Hindlimb muscle (tissue), 1 donor: ENCODE measurements around the gene STOX2. TPM values are rescaled to one million over a fixed set of nuclear protein-coding genes. Genes with fewer than 3 reads are reported as not detected.

Source experiments
- DNase-seq: peaks from one replicate; pipeline ENCODE4 v3.0.0-alpha.2; 2013
- polyA plus RNA-seq: library from polyadenylated mRNA; unstranded; fragments of 120-200 nt; gene quantifications from one replicate; pipeline ENCODE4 v1.2.1, GENCODE V29; 2013; ENCODE audit not compliant: insufficient read length

STOX2 gene
- polyA plus RNA-seq, 1 donor, result 5.3 TPM

GRCh38 chr4:183987987-183988392 is 82.9 kb downstream of the STOX2 start:
- peak; percentile 89 for DNase-seq

DNA sequence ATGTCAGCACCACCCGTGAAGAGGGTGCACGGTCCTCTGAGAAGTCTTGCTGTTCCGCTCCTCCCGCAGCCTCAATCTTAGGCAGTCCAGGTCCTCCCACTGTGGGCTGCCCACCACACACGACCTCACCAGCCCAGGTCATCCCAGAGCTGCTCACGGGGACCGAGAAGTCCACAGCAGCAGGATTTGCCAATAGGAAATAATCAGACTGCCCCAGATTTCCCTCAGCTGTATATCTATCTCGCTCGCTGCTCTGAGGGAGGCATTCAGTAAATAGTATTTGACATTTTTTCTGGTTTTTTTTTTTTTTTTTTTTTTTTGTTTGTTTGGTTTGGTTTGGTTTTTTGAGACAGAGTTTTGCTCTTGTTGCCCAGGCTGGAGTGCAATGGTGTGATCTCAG is 83.8 kb downstream of the STOX2 start:
- DNase-seq, result no peak

DNA sequence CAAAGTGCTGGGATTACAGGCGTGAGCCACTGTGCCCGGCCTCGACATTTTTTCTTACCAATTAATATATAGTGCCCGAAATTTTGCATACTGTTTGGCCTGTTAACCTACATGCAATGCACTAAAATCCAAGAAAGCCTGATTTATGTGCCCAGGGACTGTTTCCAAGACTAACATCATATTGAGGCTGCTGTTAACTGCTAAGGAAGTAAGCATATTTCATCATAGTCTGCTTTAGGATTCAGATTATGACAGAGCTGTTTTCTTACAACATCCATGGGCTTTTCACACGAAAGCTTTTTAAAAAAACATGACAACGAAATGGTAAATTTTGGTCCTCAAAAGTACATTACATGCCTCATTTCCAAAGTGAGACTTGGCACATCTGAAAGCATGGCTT is 84.4 kb downstream of the STOX2 start:
- DNase-seq, result no peak

DNA sequence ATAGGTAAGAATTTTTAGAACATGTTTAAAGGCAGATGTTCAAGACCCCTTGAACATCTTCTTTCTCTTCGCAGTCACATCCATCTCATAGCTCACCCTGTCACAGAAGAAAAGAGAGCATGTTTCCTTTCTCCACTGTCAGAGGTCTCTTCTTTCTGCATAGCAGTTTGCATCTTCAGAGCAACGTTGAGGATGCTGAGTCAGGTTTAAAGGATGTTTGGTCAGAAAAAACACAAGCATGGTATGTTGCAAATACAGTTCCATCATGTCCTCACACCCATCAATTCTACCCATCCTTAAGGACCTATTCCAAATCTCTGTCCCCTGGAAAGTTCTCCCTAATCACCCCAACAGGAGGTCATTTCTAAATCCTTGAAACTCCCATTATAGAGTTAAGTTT is 84.8 kb downstream of the STOX2 start:
- no peak for DNase-seq

- no peak for DNase-seq
These were observed 88.6 kb downstream of the STOX2 start for GRCh38 chr4:183993676-183994075.

DNA sequence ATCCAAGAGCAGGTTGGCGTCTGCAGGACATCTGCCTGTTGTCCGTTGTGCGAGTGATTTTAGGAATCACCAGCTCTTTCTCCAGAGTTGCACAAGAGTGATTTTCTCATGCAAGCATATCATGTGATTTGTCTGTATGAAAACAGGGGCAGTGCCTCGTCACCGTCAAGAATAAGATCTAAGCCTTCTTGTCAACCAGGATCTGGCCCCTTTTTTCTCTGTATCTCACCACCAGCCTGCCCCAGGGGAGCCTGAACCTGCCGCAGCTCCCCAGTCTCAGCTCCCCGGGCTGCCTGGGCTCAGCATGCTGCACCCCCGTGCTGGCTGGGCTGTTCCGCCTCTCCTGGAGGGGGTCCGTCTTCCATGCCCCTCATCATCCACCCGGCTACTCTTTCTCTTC is 90.5 kb downstream of the STOX2 start:
- no peak for DNase-seq

DNA sequence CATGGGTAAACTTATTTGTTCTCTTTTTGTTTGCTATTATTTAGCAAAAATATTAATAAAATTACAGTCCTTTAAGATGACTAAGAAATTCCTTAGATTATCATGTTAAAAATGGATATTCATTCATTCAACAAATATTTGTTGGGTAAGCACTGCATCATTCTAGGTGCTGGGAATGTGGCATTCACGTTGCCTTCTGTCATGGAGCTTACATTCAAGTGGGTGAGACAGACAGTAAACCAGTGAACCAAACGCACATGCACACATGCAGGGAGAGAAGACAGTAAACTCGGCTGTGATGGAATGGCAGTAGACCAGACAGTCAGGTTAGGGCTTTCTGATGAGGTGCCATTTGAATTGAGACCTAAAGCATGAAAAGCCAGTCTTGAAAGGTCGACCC is 91.8 kb downstream of the STOX2 start:
- no peak for DNase-seq

DNA sequence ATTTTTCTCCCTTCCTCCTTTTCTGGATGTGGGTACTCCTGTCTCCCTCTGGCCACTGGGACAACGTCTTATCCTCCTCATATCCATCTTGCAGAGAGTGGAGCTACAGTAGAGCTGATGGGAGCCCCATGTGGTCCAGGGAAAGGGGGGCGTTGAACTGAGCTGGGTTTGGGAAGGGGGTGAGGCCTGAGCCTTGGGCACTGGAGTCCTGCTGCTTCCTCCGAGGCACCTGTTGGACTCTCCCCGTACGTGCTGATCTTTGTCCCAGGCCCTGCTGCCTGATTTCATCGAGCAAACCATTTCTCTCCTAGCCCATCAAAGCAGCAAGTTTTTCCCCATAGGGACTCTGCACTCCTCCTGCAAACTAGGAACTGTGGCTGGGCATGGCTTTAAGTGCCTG is 94.3 kb downstream of the STOX2 start:
- no peak for DNase-seq

GRCh38 chr4:184000457-184001396 is 95.6 kb downstream of the STOX2 start:
- DNase-seq, result no peak

- no peak for DNase-seq
These were observed 98.3 kb downstream of the STOX2 start for GRCh38 chr4:184003433-184003832.

DNA sequence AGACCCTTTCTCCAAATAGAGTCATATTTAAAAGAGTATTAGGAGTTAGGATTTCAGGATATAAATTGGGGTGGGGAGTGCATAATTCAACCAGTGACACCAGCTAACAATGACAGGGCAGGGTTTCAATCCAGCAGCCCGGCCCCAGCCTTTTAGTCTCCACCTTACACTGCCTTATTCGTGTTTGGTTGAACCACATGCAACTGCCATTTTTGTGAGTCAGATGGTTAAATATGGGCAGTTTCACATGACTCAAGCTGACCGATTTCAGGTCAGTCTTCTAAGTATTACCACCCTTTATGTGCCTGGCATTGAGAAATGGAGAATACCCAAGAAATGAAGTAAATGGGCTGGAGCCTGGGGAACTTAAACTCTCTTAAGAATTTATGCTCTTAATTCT is 102.8 kb downstream of the STOX2 start:
- no peak for DNase-seq

DNA sequence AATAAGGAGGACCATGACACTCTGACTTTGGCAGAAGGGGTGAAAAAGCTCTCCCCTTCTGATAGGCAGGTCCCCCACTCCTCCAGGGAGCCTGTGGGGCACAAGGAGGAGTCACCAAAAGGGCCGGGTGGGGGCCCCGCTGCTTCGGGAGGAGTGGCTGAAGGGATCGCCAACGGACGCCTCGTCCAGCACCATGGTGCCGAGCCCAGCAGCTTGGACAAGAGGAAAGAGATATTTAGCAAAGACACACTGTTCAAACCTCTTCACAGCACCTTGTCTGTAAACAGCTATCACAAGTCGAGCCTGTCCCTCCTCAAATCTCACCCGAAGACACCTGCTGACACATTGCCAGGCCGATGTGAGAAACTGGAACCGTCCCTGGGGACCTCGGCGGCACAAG is 105.6 kb downstream of the STOX2 start:
- DNase-seq, result no peak

GRCh38 chr4:184011826-184012380 is 106.8 kb downstream of the STOX2 start:
- no peak for DNase-seq

DNA sequence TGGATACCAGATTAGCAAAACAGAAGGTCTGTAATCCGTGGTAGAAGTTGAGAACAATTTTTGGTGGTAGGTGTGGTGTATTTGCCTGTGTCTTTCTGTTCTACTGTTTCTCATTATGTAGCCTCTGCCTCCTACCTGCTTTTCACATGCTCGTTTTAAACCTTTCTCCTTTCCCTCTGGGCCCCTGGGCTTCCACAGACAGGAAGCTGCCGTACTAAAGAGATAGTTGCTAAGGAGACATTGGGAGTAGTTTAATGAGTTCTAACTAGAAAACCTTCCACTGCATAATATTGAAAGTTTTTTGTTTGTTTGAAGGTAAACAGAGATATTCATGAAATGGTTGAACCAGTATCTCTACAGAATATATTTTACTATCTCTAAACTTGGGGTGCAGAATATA is 107.8 kb downstream of the STOX2 start:
- no peak for DNase-seq

- DNase-seq, result no peak
These were observed 109.2 kb downstream of the STOX2 start for GRCh38 chr4:184014301-184014700.

GRCh38 chr4:184016759-184017668 is 111.9 kb downstream of the STOX2 start:
- DNase-seq, result peak; percentile 32

DNA sequence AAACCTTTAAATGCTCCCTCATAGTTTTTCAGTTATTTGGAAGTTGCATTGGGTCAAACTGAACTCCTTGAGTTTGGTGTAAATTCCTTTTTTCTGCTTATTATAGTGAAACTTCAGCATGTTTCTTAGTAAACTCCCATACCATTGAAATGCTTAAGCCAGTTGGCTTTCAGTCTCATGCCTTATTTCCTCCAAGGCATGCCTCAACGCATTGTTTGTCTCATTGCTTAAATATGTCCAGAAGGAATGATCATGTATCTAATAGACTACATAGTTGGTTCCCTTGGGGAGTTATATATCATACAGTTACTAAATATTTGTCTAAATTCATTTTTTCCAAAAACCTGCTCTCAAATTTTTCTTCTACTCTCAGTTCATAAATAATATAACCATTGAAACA is 114.0 kb downstream of the STOX2 start:
- DNase-seq, result no peak

DNA sequence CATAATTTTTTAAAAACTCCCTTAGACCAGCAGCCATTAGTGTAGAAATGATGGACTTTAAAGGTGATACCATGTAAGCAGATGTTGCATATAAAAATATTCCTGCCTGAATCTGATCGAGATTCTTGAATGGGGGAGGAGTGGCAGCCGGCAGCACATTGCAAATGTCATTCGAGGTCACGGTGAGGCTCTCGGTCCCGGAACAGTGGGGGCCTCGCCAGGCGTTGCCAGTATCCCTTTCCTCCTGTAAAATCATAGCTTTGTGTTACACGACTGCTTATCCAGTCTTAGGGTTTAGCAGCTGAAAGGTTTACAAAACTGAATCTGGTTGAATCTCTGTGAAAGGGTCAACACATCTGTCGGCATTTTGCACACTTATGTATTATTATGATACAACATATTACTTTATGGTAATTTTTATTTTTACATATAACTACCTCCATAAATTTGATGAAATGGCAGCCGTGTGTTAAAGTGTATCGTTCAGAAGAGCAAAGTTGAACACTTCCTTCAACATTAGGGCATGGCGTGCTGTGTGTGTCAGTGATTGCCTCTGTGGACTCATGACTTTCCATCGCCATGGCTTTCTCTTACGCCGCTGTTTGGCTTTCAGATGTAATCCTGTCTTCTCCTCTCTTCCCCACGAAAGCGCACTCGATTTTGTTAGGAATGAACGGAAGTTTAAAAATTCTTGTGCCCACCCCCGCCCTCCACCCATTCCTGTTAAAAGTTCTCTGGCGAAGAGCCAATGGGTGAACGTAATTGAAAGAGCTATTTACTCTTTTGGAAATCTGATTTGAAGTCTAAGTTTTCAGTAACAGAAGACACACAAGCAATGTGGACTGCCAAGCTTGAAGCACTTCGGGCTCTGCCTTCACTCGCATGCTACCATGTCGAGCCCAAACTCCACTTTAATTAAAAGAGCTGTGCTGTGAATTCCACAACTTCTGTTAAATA is 114.8 kb downstream of the STOX2 start:
- DNase-seq, result no peak

DNA sequence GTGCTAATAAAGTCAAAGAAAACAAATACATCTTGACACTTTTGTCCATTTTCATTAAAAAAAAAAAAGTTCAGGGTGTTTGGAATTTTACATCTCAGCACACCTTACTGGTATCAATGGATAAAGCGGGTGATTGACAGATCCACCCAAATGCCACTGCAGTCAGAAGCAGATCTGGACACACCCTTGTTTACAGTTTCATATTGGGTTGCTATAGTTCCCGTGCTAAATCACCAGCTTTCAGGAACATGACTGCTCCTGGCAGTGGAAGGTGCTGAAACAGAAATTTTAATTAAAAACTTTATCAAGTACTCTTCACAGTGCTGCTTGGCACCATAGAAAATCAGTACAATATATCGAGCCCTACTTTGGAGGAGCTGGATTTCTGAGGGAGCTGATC is 116.3 kb downstream of the STOX2 start:
- no peak for DNase-seq

- no peak for DNase-seq
These were observed 117.7 kb downstream of the STOX2 start for GRCh38 chr4:184022679-184023383.

DNA sequence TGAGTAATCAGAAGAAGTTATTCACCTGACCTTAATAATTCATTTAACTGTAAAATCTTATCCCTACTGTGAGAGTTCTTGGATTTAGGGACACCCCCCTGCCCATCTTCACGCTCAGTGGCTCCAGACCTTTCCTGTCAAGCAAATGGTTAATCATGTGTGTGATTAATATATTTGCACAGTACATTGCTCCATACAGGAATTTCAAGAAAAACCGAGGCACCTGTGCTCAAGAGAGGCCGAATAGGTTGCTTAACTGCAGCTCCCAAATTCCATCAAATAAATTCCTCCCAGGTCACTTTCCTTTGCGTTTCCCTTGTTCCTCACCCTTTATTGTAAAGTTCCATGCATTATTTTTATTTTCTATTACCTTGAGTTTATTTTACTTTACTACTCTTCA is 119.5 kb downstream of the STOX2 start:
- no peak for DNase-seq
